Sigmoid colon (tissue), 7 donors: ENCODE data around the gene ETS1. TPM values are rescaled to one million over a fixed set of nuclear protein-coding genes. Genes with fewer than 3 reads are reported as not detected.

Experiments
- DNase-seq: peaks from one replicate; pipeline ENCODE4 v3.0.0-alpha.2; 2019
- H3K27ac ChIP-seq, 4 donors: fragments of 200-600 bp; sonication (generic); one replicate each; pipeline ENCODE4 v1.5.1; 2016 to 2019; ENCODE audit warnings: mild to moderate bottlenecking in 1 of 4
- H3K27me3 ChIP-seq, 3 donors: fragments of 200-600 bp; sonication (generic); one replicate each; pipeline ENCODE4 v1.5.1; 2019; ENCODE audit warnings: mild to moderate bottlenecking in 1 of 3
- H3K36me3 ChIP-seq, 4 donors: fragments of 200-600 bp; sonication (generic); one replicate each; pipeline ENCODE4 v1.5.1; 2016 to 2019
- H3K4me1 ChIP-seq, 4 donors: fragments of 200-600 bp; sonication (generic); one replicate each; pipeline ENCODE4 v1.5.1; 2017 to 2019
- H3K4me3 ChIP-seq, 4 donors: fragments of 200-600 bp; sonication (generic); one replicate each; pipeline ENCODE4 v1.5.1; 2017 to 2019; ENCODE audit warnings: mild to moderate bottlenecking in 2 of 4, moderate library complexity in 1 of 4
- H3K9me3 ChIP-seq, 4 donors: fragments of 200-600 bp in 3 of 4; sonication (generic) in 3 of 4; one replicate each; pipeline versions ENCODE4 v1.5.1 to v1.6.1; 2013 to 2019
- CTCF ChIP-seq, 4 experiments: fragments of 450-650 bp in 3 of 4; fragments of 200-600 bp in 1 of 4; IDR thresholded peaks; one replicate each; pipeline ENCODE4 v1.5.1; 2016 to 2019; ENCODE audit warnings: antibody characterized with exemption in 4 of 4, mild to moderate bottlenecking in 3 of 4, moderate library complexity in 2 of 4
- EP300 ChIP-seq, 4 donors: sonication (generic); formaldehyde crosslinking; IDR thresholded peaks; one replicate each; pipeline ENCODE4 v1.6.1; 2017; ENCODE audit warnings: antibody characterized with exemption in 4 of 4
- POLR2A ChIP-seq, 2 donors: fragments of 450-650 bp; IDR thresholded peaks; one replicate each; pipeline ENCODE4 v1.6.1; 2016; ENCODE audit warnings: antibody characterized with exemption in 2 of 2, mild to moderate bottlenecking in 2 of 2, moderate library complexity in 2 of 2
- POLR2AphosphoS5 ChIP-seq, 4 donors: sonication (generic); formaldehyde crosslinking; IDR thresholded peaks; one replicate each; pipeline ENCODE4 v1.6.1; 2017; ENCODE audit warnings: antibody characterized with exemption in 4 of 4
- WGBS, 2 donors: extraction: QIAGEN DNeasy Blood & Tissue Kit; methylation state at CpG; one replicate each; pipeline ENCODE4 v1.1.7; 2013; 5-methylcytosine and 5-hydroxymethylcytosine counted together
- intact Hi-C: fragments of 100-400 bp; cut with DNase I; formaldehyde crosslinking; loops from one replicate; pipeline ENCODE4 v1.15.1; 2023
- polyA plus RNA-seq, 3 donors: library from polyadenylated mRNA; stranded (reverse); fragments of 200-250 nt; gene quantifications; one replicate each; pipeline ENCODE4 v1.2.3, GENCODE V29; 2013
- total RNA-seq, 4 donors: library from RNA; depleted of rRNA; stranded (reverse); fragments of >200 nt; gene quantifications; one replicate each; pipeline ENCODE4 v1.1.0, GENCODE V29; 2016
- donor health status: healthy with polysubstance abuse.
- donor health status: Bipolar disorder and iron deficiency.
- donor health status: healthy.

ETS1 gene
- total and polyA plus RNA-seq, 7 donors: 12.5 to 122 (median 24.6) TPM

GRCh38 chr11:128515086-128515485, 72.3 kb downstream of the ETS1 start:
- WGBS, 2 donors: 51 to 68% methylated on average over 6 of the region's 6 CpGs
- Histone ChIP-seq H3K27me3 (no peaks in the 10 kb centered on the region), H3K9me3 (no peaks in the 10 kb centered on the region), H3K4me3 (no peak overlapping the region), H3K36me3 (peaks cover 0 to 7% (median 0%) of the 10 kb centered on the region in 4 donors), H3K4me1 (peaks cover 0 to 49% (median 32%) of the 10 kb centered on the region in 4 donors), H3K27ac (peak overlapping the region in 2 of 4 donors; percentile 45 to 94)
- intact Hi-C loops: no loop called here
- no peak for TF ChIP-seq POLR2AphosphoS5 (IDR thresholded peaks at IDR 0.05)
- TF ChIP-seq CTCF (IDR thresholded peaks at IDR 0.05): no peak
- TF ChIP-seq POLR2A (IDR thresholded peaks at IDR 0.05): no peak
- no peak for TF ChIP-seq EP300 (IDR thresholded peaks at IDR 0.05)
- no peak for DNase-seq

GRCh38 chr11:128513915-128514681, 73.3 kb downstream of the ETS1 start:
- Histone ChIP-seq H3K4me3 (no peak overlapping the region), H3K9me3 (no peaks in the 10 kb centered on the region), H3K36me3 (peaks cover 0 to 7% (median 0%) of the 10 kb centered on the region in 4 donors), H3K27ac (peak overlapping the region in 1 of 4 donors; percentile 94), H3K27me3 (no peaks in the 10 kb centered on the region), H3K4me1 (peaks cover 0 to 51% (median 37%) of the 10 kb centered on the region in 4 donors)
- TF ChIP-seq POLR2AphosphoS5 (IDR thresholded peaks at IDR 0.05): no peak
- intact Hi-C loops: no loop called here
- 69 to 88% methylated on average over 6 of the region's 6 CpGs for WGBS, 2 donors
- DNase-seq: no peak

GRCh38 chr11:128512474-128512996, 74.8 kb downstream of the ETS1 start:
- H3K4me3 ChIP-seq: no peak overlapping the region
- no peak for DNase-seq
- 60 to 77% methylated on average over 14 of the region's 14 CpGs for whole genome bisulfite sequencing, 2 donors
- TF ChIP-seq EP300 (IDR thresholded peaks at IDR 0.05): no peak
- no peak for TF ChIP-seq POLR2A (IDR thresholded peaks at IDR 0.05)
- TF ChIP-seq CTCF (IDR thresholded peaks at IDR 0.05): no peak
- TF ChIP-seq POLR2AphosphoS5 (IDR thresholded peaks at IDR 0.05): no peak
- peak overlapping the region in 1 of 4 donors; percentile 15 for H3K27ac ChIP-seq
- H3K4me1 ChIP-seq: peaks cover 0 to 54% (median 42%) of the 10 kb centered on the region in 4 donors
- H3K9me3 ChIP-seq: no peaks in the 10 kb centered on the region
- peaks cover 0 to 7% (median 0%) of the 10 kb centered on the region in 4 donors for H3K36me3 ChIP-seq
- no peaks in the 10 kb centered on the region for H3K27me3 ChIP-seq
- intact Hi-C loops: no loop called here

- Histone ChIP-seq H3K36me3 (peaks cover 0 to 7% (median 0%) of the 10 kb centered on the region in 4 donors), H3K27me3 (no peaks in the 10 kb centered on the region), H3K4me3 (no peak overlapping the region), H3K27ac (no peak overlapping the region), H3K4me1 (peaks cover 0 to 62% (median 42%) of the 10 kb centered on the region in 4 donors), H3K9me3 (no peaks in the 10 kb centered on the region)
- intact Hi-C loops: no loop called here
- no peak for TF ChIP-seq EP300 (IDR thresholded peaks at IDR 0.05)
- TF ChIP-seq CTCF (IDR thresholded peaks at IDR 0.05): no peak
- TF ChIP-seq POLR2AphosphoS5 (IDR thresholded peaks at IDR 0.05): no peak
- no peak for TF ChIP-seq POLR2A (IDR thresholded peaks at IDR 0.05)
- WGBS, 2 donors: 55 to 81% methylated on average over 4 of the region's 4 CpGs
- DNase-seq: no peak
These were observed 75.6 kb downstream of the ETS1 start for GRCh38 chr11:128511712-128512111.

- Histone ChIP-seq H3K9me3 (no peaks in the 10 kb centered on the region), H3K4me1 (peaks cover 0 to 63% (median 39%) of the 10 kb centered on the region in 4 donors), H3K27ac (peak overlapping the region in 1 of 4 donors; percentile 87), H3K36me3 (peaks cover 0 to 7% (median 0%) of the 10 kb centered on the region in 4 donors), H3K4me3 (no peak overlapping the region), H3K27me3 (no peaks in the 10 kb centered on the region)
- intact Hi-C loops: no loop called here
- WGBS, 2 donors: 55 to 66% methylated on average over 2 of the region's 2 CpGs
- DNase-seq: no peak
- TF ChIP-seq POLR2AphosphoS5 (IDR thresholded peaks at IDR 0.05) (no peak), CTCF (IDR thresholded peaks at IDR 0.05) (no peak), EP300 (IDR thresholded peaks at IDR 0.05) (no peak), POLR2A (IDR thresholded peaks at IDR 0.05) (no peak)
These were observed 77.6 kb downstream of the ETS1 start for GRCh38 chr11:128509621-128510389.
